ENCODE measurements around the gene IER5.

DNA sequence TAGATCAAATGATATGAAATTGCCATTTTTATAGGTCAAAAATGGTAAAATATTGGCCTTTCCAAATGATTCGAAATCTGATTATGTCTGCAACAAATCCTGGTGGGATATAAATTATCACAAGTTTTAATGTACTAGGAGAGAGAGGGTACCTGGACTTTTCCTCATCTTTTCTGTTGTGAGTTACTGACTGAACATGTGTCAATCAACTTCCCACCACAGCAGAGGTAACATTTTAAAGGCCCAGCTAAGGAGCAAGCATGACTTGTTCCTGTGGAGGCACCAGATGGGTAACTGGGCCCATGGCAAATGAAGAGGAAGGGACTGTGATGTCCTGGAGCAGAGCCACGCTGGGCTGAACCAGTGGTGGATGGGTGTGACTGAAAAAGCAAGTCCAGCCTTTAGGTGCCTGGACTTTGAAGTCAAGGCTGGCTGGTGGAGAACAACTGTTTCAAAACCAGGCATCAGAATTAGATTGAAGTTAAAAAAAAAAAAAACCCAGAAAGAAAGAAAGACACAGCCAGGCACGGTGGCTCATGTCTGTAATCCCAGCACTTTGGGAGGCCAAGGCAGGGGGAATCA, 48.1 kb upstream of the IER5 start:
- TF ChIP-seq, protein P1, sequence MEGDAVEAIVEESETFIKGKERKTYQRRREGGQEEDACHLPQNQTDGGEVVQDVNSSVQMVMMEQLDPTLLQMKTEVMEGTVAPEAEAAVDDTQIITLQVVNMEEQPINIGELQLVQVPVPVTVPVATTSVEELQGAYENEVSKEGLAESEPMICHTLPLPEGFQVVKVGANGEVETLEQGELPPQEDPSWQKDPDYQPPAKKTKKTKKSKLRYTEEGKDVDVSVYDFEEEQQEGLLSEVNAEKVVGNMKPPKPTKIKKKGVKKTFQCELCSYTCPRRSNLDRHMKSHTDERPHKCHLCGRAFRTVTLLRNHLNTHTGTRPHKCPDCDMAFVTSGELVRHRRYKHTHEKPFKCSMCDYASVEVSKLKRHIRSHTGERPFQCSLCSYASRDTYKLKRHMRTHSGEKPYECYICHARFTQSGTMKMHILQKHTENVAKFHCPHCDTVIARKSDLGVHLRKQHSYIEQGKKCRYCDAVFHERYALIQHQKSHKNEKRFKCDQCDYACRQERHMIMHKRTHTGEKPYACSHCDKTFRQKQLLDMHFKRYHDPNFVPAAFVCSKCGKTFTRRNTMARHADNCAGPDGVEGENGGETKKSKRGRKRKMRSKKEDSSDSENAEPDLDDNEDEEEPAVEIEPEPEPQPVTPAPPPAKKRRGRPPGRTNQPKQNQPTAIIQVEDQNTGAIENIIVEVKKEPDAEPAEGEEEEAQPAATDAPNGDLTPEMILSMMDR (conservative IDR thresholded peaks at IDR 0.05) = no peak
- TF ChIP-seq EZH2 (IDR thresholded peaks at IDR 0.05; ENCODE audit: low read depth) = no peak

Data from PC-9 (cell line).